Measurements from ENCODE around the gene CAP2.

The CAP2 gene

GRCh38 chr6:17470202-17470937 is 77.0 kb downstream of the CAP2 start:
- TF ChIP-seq CTCF (IDR thresholded peaks at IDR 0.05; ENCODE audit: low read depth, low read length, missing control alignments) = no peak
- no peak overlapping the region for H3K4me3 ChIP-seq (replicated peaks; ENCODE audit: low read depth, low read length)
- DNase-seq (ENCODE audit: extremely low read depth, low read depth) = no peak

GRCh38 chr6:17470938-17471327 is 77.5 kb downstream of the CAP2 start:
- TF ChIP-seq CTCF (IDR thresholded peaks at IDR 0.05; ENCODE audit: low read depth, low read length, missing control alignments) = no peak
- H3K4me3 ChIP-seq (replicated peaks; ENCODE audit: low read depth, low read length) = no peak overlapping the region
- no peak for DNase-seq (ENCODE audit: extremely low read depth, low read depth)

- no peak overlapping the region for H3K4me3 ChIP-seq (replicated peaks; ENCODE audit: low read depth, low read length)
- no peak for TF ChIP-seq CTCF (IDR thresholded peaks at IDR 0.05; ENCODE audit: low read depth, low read length, missing control alignments)
- DNase-seq (ENCODE audit: extremely low read depth, low read depth) = no peak
Measured at GRCh38 chr6:17472653-17473183, 79.3 kb downstream of the CAP2 start.

- no peak for TF ChIP-seq CTCF (IDR thresholded peaks at IDR 0.05; ENCODE audit: low read depth, low read length, missing control alignments)
- no peak overlapping the region for H3K4me3 ChIP-seq (replicated peaks; ENCODE audit: low read depth, low read length)
Measured at GRCh38 chr6:17473554-17473953, 80.2 kb downstream of the CAP2 start.

GRCh38 chr6:17474289-17474688 is 80.9 kb downstream of the CAP2 start:
- no peak for DNase-seq (ENCODE audit: extremely low read depth, low read depth)
- no peak for TF ChIP-seq CTCF (IDR thresholded peaks at IDR 0.05; ENCODE audit: low read depth, low read length, missing control alignments)
- no peak overlapping the region for H3K4me3 ChIP-seq (replicated peaks; ENCODE audit: low read depth, low read length)

More at GRCh38 chr6:17473554-17473953, 80.2 kb downstream of the CAP2 start:
- no peak for DNase-seq (ENCODE audit: extremely low read depth, low read depth)

- TF ChIP-seq CTCF (IDR thresholded peaks at IDR 0.05; ENCODE audit: low read depth, low read length, missing control alignments) = no peak
- H3K4me3 ChIP-seq (replicated peaks; ENCODE audit: low read depth, low read length) = no peak overlapping the region
- no peak for DNase-seq (ENCODE audit: extremely low read depth, low read depth)
Measured at GRCh38 chr6:17475606-17476244, 82.3 kb downstream of the CAP2 start.

Data from HFF-Myc (cell line).